SJCRH30 (cell line): ENCODE measurements around the gene TRPV4. TPM values are rescaled to one million over a fixed set of nuclear protein-coding genes. Genes with fewer than 3 reads are reported as not detected.

Experiments used
- DNase-seq, 2 experiments: peaks; one replicate each; pipeline ENCODE4 v3.0.0-alpha.2; 2015 to 2020
- H3K27ac ChIP-seq: fragments of 250-450 bp; sonication (Bioruptor Pico); 2 replicates; pipeline ENCODE4 v1.5.1; 2020; ENCODE audit warnings: mild to moderate bottlenecking, moderate library complexity
- H3K27me3 ChIP-seq: fragments of 250-450 bp; sonication (Bioruptor Pico); 2 replicates; pipeline ENCODE4 v1.5.1; 2020; ENCODE audit warnings: mild to moderate bottlenecking, moderate library complexity
- H3K36me3 ChIP-seq: fragments of 250-450 bp; sonication (Bioruptor Pico); 2 replicates; pipeline ENCODE4 v1.5.1; 2020; ENCODE audit warnings: mild to moderate bottlenecking, moderate library complexity
- H3K4me1 ChIP-seq: fragments of 250-450 bp; sonication (Bioruptor Pico); 2 replicates; pipeline ENCODE4 v1.5.1; 2020; ENCODE audit warnings: mild to moderate bottlenecking, moderate library complexity
- H3K4me3 ChIP-seq: fragments of 250-450 bp; sonication (Bioruptor Pico); 2 replicates; pipeline ENCODE4 v1.5.1; 2020; ENCODE audit warnings: mild to moderate bottlenecking, moderate library complexity
- H3K9me3 ChIP-seq: fragments of 250-450 bp; sonication (Bioruptor Pico); replicated peaks from 2 replicates; pipeline ENCODE4 v1.5.1; 2020; ENCODE audit warnings: mild to moderate bottlenecking, moderate library complexity
- total RNA-seq: library from RNA; depleted of rRNA; stranded (reverse); fragments of >200 nt; shearing (Covaris generic); gene quantifications from 2 replicates; pipeline ENCODE4 v1.2.3, GENCODE V29; 2014

TRPV4 gene
- total RNA-seq, 1 experiment from 2014 or later: 2.4 TPM

DNA sequence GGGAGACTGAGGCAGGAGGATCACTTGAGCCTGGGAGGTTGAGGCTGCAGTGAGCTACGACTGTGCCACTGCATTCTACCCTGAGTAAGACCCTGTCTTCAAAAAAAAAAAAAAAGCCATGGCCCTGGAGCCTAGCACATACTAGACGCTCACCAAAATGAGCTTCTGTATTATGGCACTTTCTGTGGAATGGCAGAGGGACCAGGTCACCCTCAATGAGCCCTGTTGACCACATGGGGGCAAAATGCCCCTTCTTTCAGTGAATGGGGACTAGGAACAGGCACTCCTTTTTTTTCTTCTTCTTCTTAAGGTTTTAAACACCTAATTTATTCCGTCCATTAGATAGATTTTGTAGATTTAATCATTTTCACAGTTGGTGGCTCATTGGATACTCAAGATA is 69.1 kb downstream of the TRPV4 start:
- Histone ChIP-seq H3K27ac (no peak overlapping the region), H3K4me1 (0 out of 2 replicates have a peak, but pooled peaks cover 6% of the 10 kb centered on the region)

DNA sequence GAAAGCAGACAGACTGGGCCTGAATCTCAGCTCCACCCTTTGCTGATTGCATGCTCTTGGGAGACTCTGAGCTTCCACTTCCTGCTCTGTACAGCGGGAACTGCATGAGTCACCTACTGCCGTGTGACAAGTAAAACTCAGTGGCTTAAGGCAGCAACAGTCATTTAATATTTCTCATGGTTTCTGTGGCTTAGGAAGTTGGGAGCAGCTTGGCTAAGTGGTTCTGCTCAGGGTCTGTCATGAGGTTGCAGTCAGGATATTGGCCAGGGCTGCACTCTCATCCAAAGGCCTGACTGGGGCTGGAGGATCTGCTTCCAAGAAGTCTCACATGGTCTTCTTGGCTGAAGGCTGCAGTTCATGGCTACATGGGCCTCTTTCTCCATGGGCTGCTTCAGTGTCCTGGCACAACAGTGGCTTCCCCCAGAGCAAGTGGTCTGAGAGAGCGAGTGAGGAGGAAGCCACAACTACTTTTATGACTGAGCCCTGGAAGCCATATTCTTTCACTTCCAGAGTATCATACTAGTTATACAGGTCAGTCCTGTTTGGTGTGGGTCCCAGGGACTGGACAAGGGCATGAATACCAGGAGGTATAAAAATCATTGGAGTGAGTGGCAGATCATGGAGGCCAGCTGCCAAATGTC is 69.9 kb downstream of the TRPV4 start:
- Histone ChIP-seq H3K4me1 (0 out of 2 replicates have a peak, but pooled peaks cover 6% of the 10 kb centered on the region), H3K36me3 (0 out of 2 replicates have a peak, but pooled peaks cover 2% of the 10 kb centered on the region), H3K27me3 (no peaks in the 10 kb centered on the region), H3K27ac (no peak overlapping the region), H3K4me3 (no peak overlapping the region), H3K9me3 (no peaks in the 10 kb centered on the region)
- no peak for DNase-seq

More for the DNA sequence above, 69.1 kb downstream of the TRPV4 start:
- no peaks in the 10 kb centered on the region for H3K27me3 ChIP-seq
- H3K36me3 ChIP-seq: 0 out of 2 replicates have a peak, but pooled peaks cover 2% of the 10 kb centered on the region
- H3K4me3 ChIP-seq: no peak overlapping the region
- peak in 1 of 2 experiments; percentile 32 for DNase-seq
- H3K9me3 ChIP-seq: no peaks in the 10 kb centered on the region

DNA sequence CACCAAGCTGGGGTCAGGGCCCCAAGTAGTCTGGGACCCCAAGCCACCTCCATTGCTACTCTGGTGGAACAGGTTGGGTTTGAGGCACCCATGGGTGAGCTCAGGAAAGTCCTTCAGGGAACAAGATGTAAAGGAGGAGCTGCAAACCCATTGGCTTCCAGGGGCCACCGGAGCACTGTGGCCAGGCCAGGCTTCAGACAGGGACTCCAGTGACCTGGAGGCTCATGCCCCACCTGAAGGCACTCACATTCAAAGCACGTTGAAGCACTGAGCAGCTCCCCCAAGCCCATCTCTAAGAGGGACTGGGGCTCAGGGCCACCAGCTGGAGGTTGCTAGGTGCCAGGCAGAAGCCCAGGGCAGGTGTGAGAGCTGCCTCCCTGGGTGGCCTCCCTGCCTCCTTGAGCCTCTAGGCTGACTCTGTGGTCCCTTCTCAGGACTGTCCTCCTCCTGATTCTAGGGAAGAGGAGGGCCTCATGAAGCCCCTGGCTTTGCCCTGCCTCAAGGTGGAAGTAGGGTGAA is 70.5 kb downstream of the TRPV4 start:
- DNase-seq: no peak
- H3K27me3 ChIP-seq: no peaks in the 10 kb centered on the region
- no peak overlapping the region for H3K4me3 ChIP-seq
- no peak overlapping the region for H3K27ac ChIP-seq
- 0 out of 2 replicates have a peak, but pooled peaks cover 6% of the 10 kb centered on the region for H3K4me1 ChIP-seq
- no peaks in the 10 kb centered on the region for H3K9me3 ChIP-seq
- 0 out of 2 replicates have a peak, but pooled peaks cover 2% of the 10 kb centered on the region for H3K36me3 ChIP-seq

DNA sequence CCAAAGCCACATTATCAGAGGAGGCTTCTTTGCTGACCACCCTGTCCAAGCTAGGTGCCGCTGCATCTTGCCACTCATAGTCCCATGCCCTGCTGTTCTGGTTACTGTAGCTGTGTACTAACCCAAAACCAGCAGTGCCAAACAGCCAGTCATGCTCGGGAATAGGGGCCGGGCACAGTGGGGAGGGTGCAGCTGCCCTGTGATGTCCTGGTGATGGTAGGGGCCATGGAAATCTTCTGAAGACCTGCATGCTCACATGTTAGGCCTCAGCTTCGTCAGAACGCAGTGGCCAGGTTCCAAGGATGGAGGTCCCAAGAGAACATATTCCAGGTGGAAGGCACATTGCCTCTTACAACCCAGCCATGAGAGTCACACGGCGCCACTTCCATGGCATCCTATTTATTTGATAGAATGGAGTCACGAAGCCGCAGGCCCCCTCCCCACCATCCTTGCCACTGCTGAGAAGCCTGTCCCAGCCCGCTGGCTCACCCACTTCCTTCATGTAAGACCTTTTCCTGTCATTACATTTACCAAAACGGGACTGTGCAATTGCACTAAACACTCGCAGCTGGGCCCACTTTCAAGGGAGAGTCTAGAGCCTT is 71.0 kb downstream of the TRPV4 start:
- H3K27ac ChIP-seq: no peak overlapping the region
- 0 out of 2 replicates have a peak, but pooled peaks cover 6% of the 10 kb centered on the region for H3K4me1 ChIP-seq
- H3K27me3 ChIP-seq: no peaks in the 10 kb centered on the region
- 0 out of 2 replicates have a peak, but pooled peaks cover 2% of the 10 kb centered on the region for H3K36me3 ChIP-seq
- H3K4me3 ChIP-seq: no peak overlapping the region
- 0 out of 2 replicates have a peak, but pooled peaks cover under 1% of the 10 kb centered on the region for H3K9me3 ChIP-seq
- DNase-seq: no peak

DNA sequence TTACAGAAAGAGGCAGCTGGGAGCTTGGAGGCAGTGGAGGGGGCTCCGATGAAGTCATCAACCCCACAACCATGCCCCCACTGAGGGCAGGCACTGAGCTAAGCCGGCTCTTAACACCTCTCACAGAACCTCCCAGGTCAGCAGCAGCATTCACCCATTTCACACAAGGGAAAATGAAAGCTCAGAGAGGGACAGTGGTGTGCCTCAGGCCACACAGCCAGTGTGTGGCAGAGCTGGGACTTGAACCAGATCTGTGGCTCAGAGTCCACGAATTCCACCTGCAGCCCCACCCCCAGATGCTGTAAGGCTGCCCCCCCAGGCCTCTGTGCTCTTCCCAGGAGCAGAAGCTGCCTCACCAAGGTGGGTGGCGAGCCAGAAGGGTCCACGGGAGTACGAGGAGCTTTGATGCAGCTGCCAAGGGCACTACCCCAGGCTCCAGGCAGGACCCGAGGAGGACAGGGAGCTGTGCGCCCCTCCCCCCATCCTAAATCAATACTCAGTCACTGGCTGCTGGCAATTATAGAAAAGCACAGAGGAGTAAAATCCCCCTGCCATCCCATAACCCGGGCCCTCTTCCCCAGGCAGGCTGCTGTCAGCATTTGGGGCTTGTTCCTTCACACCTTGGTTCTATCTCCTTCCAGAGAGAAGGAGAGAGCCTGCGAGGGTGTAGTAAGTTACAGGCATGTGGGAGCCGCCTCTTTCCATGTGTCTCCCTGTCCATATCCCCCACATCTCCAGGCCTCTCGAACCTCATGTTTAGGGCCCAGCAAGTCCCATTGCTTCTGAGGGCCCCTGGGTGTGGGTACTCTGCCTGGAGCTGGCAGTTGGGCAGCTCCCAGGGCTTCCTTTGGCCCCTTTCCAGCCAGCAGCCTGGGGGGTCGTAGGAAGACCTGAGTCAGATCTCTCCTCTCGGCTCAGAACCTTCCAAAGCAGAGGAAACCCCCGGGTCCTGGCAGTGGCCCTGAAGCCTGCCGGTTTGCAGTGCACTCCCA is 72.0 kb downstream of the TRPV4 start:
- DNase-seq: no peak
- H3K27me3 ChIP-seq: no peaks in the 10 kb centered on the region
- H3K4me3 ChIP-seq: no peak overlapping the region
- no peak overlapping the region for H3K27ac ChIP-seq
- H3K4me1 ChIP-seq: 0 out of 2 replicates have a peak, but pooled peaks cover 6% of the 10 kb centered on the region
- H3K36me3 ChIP-seq: 0 out of 2 replicates have a peak, but pooled peaks cover 2% of the 10 kb centered on the region
- H3K9me3 ChIP-seq: 0 out of 2 replicates have a peak, but pooled peaks cover 5% of the 10 kb centered on the region

DNA sequence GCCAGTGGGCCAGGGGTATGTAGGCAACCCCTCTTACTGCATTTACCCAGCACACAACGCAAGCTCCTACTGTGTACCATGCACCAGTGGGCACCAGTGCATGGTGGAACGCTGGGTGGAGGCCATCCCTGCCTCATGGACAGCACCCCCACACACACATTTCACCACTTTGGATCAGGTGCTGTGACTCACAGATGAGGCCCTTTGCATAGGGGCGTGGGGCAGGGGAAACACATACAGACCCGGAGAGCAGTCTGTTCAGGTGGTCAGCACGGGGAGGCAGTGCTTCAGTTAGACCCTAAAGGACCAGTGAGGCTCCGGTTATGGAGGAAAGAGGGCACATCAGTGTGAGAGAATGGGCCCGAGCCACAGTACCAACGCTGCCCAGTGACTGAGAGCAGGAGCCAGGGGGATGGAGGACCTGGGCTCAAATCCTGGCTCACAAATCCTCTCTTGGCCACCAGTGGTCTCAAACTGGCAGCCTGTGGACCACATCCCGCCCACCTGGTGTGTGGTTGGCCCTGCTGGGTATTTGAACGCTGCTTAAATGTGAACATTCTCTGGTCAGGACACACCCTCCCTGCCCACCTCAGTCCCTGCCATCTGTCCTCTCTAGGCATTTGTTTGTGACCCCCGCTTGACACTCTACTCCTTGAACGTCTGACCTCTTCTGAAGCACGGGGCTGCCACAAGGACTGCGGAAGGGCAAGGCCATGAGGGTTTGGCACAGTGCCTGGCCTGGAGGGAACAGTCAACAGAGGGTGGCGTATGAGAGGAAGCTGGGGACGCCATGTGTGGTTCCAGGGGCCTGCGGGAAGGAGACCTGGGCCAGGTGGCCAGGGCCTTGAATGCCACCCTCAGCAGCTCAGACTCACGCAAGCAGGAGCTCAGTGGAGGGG is 72.9 kb downstream of the TRPV4 start:
- Histone ChIP-seq H3K4me1 (0 out of 2 replicates have a peak, but pooled peaks cover 6% of the 10 kb centered on the region), H3K27ac (no peak overlapping the region), H3K27me3 (no peaks in the 10 kb centered on the region), H3K36me3 (peaks cover 2% of the 10 kb centered on the region; the same call in 1 of the 2 replicates), H3K9me3 (0 out of 2 replicates have a peak, but pooled peaks cover 5% of the 10 kb centered on the region), H3K4me3 (no peak overlapping the region)
- DNase-seq: peak; percentile 24 to 32

DNA sequence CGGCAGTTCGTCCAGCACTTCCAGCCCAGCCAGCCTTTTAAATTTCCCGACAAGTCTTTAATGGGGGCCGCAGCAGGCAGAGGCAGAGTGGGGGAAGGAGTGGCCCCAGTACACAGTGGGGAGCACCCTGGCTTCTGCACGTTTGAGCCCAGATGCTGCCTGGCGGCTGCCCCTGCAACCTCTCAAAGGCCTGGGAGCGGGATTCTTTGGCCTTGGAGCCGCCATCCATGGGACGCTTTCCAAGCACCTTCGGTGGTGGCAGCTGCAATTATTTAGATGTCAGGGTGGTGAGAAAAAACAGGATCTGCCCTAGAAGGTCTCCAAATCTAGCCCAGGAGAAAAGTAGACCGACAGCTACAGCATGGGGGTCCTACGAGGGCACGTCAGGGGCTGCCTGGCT is 73.6 kb downstream of the TRPV4 start:
- Histone ChIP-seq H3K4me3 (no peak overlapping the region), H3K9me3 (0 out of 2 replicates have a peak, but pooled peaks cover 5% of the 10 kb centered on the region), H3K27me3 (no peaks in the 10 kb centered on the region), H3K36me3 (peaks cover 2% of the 10 kb centered on the region; the same call in 1 of the 2 replicates), H3K4me1 (0 out of 2 replicates have a peak, but pooled peaks cover 6% of the 10 kb centered on the region), H3K27ac (no peak overlapping the region)
- DNase-seq: no peak

DNA sequence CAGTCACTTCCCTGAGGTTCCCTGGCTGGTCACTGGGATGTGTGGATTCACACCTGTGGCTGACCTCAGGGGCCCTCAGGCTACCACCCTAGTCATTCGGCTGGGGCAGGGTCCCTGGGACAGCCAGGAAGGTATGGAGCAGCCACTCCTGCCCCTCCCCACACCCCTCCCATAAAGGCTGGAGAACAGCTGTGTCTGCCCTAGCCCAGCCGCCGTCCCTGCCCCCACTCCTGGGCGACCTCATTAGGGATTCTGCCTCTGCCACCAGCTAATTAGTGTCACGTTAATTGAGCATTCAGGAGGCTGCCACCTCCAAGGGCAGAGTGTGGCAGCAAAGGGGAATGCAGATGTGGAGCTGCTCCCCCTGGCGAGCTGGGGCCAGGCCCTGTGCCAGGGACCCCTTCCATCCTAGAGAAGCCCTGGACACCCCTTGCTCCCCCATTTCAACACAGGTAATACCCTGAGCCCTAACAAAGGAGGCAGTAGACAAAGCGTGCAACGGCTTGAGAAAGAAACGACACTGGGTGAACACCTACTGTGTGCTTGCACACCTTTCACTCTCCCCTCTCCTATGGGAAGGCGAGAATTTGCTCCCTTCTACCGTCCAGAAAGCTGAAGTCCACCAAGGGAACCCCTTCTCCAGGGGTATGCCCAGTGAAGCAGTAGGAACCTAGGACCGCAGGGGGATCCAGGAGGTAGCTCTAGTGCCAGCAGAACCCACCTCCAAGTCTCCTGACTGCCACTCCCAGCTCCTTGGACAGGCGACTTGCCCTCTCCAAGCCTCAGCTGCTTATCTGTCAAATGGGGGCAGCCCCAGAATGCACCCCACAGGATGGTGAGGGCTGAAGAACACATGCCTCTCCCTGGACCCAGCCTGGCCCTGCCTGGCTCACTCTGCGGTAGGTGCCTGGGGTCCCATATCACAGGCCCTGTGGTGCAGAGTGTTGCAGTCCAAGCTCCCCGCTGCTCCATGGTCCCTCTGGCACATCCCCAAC is 74.5 kb downstream of the TRPV4 start:
- no peak overlapping the region for H3K4me3 ChIP-seq
- no peak for DNase-seq
- peaks cover 2% of the 10 kb centered on the region; the same call in 1 of the 2 replicates for H3K36me3 ChIP-seq
- 0 out of 2 replicates have a peak, but pooled peaks cover 5% of the 10 kb centered on the region for H3K9me3 ChIP-seq
- H3K4me1 ChIP-seq: 0 out of 2 replicates have a peak, but pooled peaks cover 6% of the 10 kb centered on the region
- no peaks in the 10 kb centered on the region for H3K27me3 ChIP-seq
- H3K27ac ChIP-seq: no peak overlapping the region

DNA sequence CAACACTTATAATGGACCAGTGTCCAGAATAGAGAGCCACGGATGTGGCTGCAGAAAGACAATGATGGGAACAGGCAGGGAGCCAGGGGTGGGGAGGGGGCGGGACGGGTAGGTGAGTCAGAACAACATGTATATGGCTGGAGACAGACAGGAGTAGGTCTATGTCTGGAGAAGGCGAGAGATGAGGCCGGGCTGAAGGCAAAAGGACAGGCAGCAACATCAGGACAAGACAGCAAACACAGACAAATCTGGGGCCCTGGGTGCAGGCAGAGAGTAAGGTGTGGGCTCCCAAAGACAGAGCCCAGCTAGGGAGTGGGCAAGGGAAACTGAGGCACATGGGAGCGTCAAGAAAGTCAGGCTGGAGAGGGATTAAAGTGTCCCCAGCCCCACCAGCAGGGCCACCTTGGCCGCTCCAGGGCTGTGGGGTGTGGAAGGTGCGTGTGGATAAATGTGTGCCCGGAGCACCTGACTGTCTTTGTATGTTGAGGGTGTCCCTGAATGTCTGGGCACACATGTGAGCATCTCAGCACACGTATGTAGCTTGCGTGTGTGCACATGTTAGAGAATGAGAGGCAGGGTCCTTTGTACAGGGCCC is 75.4 kb downstream of the TRPV4 start:
- Histone ChIP-seq H3K27ac (no peak overlapping the region), H3K9me3 (0 out of 2 replicates have a peak, but pooled peaks cover 5% of the 10 kb centered on the region), H3K36me3 (no peaks in the 10 kb centered on the region; the same call in 1 of the 2 replicates), H3K27me3 (no peaks in the 10 kb centered on the region), H3K4me3 (no peak overlapping the region), H3K4me1 (0 out of 2 replicates have a peak, but pooled peaks cover 6% of the 10 kb centered on the region)
- no peak for DNase-seq

DNA sequence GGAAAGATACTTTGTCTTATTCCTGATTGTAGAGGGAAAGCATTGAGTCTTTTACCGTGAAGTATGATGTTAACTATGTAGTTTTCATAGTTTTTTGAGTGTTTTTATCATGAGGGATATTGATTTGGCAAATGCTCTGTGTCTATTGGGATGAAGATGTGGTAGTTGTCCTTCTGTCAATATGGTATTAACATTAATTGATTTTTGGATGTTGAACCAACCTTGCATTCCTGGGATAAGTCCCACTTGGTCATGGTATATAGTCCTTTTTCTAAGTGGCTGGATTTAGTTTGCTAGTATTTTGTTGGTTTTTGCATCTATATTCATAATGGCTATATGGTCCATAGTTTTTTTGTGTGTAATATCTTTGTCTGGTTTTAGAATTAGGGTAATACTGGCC is 76.7 kb downstream of the TRPV4 start:
- no peak overlapping the region for H3K27ac ChIP-seq
- peaks cover 5% of the 10 kb centered on the region; the same call in 1 of the 2 replicates for H3K9me3 ChIP-seq
- H3K4me1 ChIP-seq: 0 out of 2 replicates have a peak, but pooled peaks cover 6% of the 10 kb centered on the region
- no peaks in the 10 kb centered on the region for H3K27me3 ChIP-seq
- no peak for DNase-seq
- peaks cover 4% of the 10 kb centered on the region for H3K36me3 ChIP-seq
- no peak overlapping the region for H3K4me3 ChIP-seq

DNA sequence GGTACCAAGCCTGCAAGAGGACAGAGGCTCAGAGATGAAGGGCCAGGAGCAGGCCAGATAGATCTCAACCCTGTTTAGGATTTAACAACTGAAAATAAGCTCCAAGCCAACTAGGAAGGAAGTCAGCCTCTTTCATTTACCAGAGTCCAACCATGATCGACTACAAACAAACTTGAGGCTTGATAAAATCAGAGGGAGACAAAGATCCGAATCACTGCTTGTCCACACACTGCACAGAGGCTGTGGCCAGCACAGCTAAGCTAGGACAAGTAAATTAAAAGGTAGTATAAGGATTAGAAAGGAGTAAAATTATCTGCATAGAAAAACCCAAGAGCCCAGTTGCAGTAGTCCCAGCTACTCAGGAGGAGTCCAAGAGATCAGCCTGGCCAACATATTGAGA is 79.2 kb downstream of the TRPV4 start:
- Histone ChIP-seq H3K4me3 (no peak overlapping the region), H3K27me3 (no peaks in the 10 kb centered on the region), H3K36me3 (peaks cover 8% of the 10 kb centered on the region), H3K4me1 (no peaks in the 10 kb centered on the region), H3K27ac (no peak overlapping the region), H3K9me3 (peaks cover 5% of the 10 kb centered on the region; the same call in 1 of the 2 replicates)
- no peak for DNase-seq

DNA sequence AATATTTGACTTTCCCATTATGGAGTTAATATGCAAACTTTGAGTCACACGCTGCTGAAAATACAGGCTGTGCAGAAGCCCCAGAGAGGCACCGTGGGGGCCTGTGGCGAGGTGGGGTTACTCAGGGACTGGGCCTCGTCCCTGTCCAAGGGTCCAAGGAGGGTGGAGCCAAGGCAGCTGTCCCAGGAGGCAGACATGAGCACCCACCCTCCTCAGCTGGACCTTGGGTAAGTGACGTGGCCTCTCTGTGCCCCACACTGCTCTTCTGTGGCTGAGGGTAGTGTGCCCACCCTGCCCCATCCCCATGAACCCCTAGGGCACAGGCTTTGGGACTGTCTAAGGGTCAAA is 80.2 kb downstream of the TRPV4 start:
- Histone ChIP-seq H3K36me3 (peaks cover 13% of the 10 kb centered on the region), H3K4me1 (no peaks in the 10 kb centered on the region), H3K27me3 (no peaks in the 10 kb centered on the region), H3K27ac (no peak overlapping the region), H3K9me3 (peaks cover 5% of the 10 kb centered on the region; the same call in 1 of the 2 replicates), H3K4me3 (no peak overlapping the region)
- DNase-seq: no peak
